H1 (cell line): ENCODE data around the gene CKAP5. TPM values are rescaled to one million over a fixed set of nuclear protein-coding genes. Genes with fewer than 3 reads are reported as not detected.

Experiments
- CTCF ChIA-PET: fragments of 300-600 bp; sonication (Branson Sonifier 250); formaldehyde crosslinking; loops from one replicate; lab custom pipeline; 2021; ENCODE audit not compliant: partially characterized antibody; lab: Charles Lee
- POLR2A ChIA-PET: fragments of 300-600 bp; sonication (Branson Sonifier 250); formaldehyde crosslinking; loops from one replicate; lab custom pipeline; 2021; ENCODE audit warnings: inconsistent platforms; ENCODE audit not compliant: partially characterized antibody; lab: Charles Lee
- DNase-seq, 2 experiments: peaks; one replicate each; pipeline versions ENCODE4 v3.0.0 to v3.0.0-alpha.2; 2010 to 2022; ENCODE audit warnings: low spot score in 2 of 2, low read depth in 1 of 2, mixed read lengths in 1 of 2
- FAIRE-seq: peaks from 2 replicates; lab custom pipeline; 2011; peaks lifted over from hg19 to GRCh38; lab: Jason Lieb, UNC
- H2AFZ ChIP-seq: 2 replicates; pipeline ENCODE4 v1.8.1; 2012; ENCODE audit warnings: low read length, inconsistent platforms
- H2AK5ac ChIP-seq: 2 replicates; pipeline ENCODE4 v1.6.1; 2013; ENCODE audit warnings: low read depth, low read length
- H2BK120ac ChIP-seq: replicated peaks from 2 replicates; pipeline ENCODE3; 2013; ENCODE audit warnings: low read depth, low read length, inconsistent platforms
- H2BK12ac ChIP-seq: 2 replicates; pipeline ENCODE4 v1.6.1; 2013; ENCODE audit warnings: low read depth, low read length
- H2BK15ac ChIP-seq: 2 replicates; pipeline ENCODE4 v1.6.1; 2013; ENCODE audit warnings: low read length
- H2BK20ac ChIP-seq: 2 replicates; pipeline ENCODE4 v1.6.1; 2013; ENCODE audit warnings: low read length
- H2BK5ac ChIP-seq: 2 replicates; pipeline ENCODE4 v1.6.1; 2013; ENCODE audit warnings: low read depth, low read length
- H3K14ac ChIP-seq: 2 replicates; pipeline ENCODE4 v1.6.1; 2013; ENCODE audit warnings: inconsistent platforms; ENCODE audit not compliant: insufficient read length
- H3K18ac ChIP-seq: 2 replicates; pipeline ENCODE4 v1.6.1; 2013; ENCODE audit warnings: low read length; ENCODE audit errors: extremely low read depth
- H3K23ac ChIP-seq: 2 replicates; pipeline ENCODE4 v1.6.1; 2013; ENCODE audit warnings: inconsistent platforms; ENCODE audit not compliant: insufficient read length
- H3K23me2 ChIP-seq: 2 replicates; pipeline ENCODE4 v1.6.1; 2013; ENCODE audit warnings: low read depth, low read length
- H3K27ac ChIP-seq: 2 replicates; pipeline ENCODE4 v1.6.1; 2011; ENCODE audit warnings: low read depth, low read length, inconsistent platforms
- H3K27me3 ChIP-seq, 4 experiments: replicated peaks in 1 of 4; 1 replicate in 1 of 4; 2 replicates in 3 of 4; pipeline versions ENCODE4 v1.6.1 to v1.8.1; 2011 to 2013; ENCODE audit warnings: low read length in 3 of 4, mild to moderate bottlenecking in 3 of 4, inconsistent platforms in 2 of 4, mixed read lengths in 2 of 4, moderate library complexity in 1 of 4; ENCODE audit not compliant: control insufficient read depth in 3 of 4, insufficient read depth in 3 of 4; ENCODE audit errors: extremely low read depth in 1 of 4
- H3K36me3 ChIP-seq, 4 experiments: 2 replicates each; pipeline versions ENCODE4 v1.6.1 to v1.8.1; 2011 to 2013; ENCODE audit warnings: mild to moderate bottlenecking in 4 of 4, low read length in 3 of 4, moderate library complexity in 2 of 4, control low read depth in 1 of 4, inconsistent platforms in 1 of 4; ENCODE audit not compliant: insufficient read depth in 4 of 4, control insufficient read depth in 2 of 4
- H3K4ac ChIP-seq: replicated peaks from 2 replicates; pipeline ENCODE3; 2013; ENCODE audit warnings: low read length, low read depth, mixed read lengths, inconsistent platforms; ENCODE audit not compliant: insufficient read length
- H3K4me1 ChIP-seq, 4 experiments: replicated peaks in 1 of 4; 1 replicate in 1 of 4; 2 replicates in 3 of 4; pipeline versions ENCODE4 v1.6.1 to v1.8.1; 2011 to 2013; ENCODE audit warnings: low read length in 3 of 4, inconsistent platforms in 2 of 4, mixed read lengths in 1 of 4; ENCODE audit not compliant: insufficient read depth in 4 of 4, control insufficient read depth in 3 of 4
- H3K4me2 ChIP-seq, 2 experiments: 2 replicates each; pipeline versions ENCODE4 v1.6.1 to v1.8.1; 2011 to 2013; ENCODE audit warnings: low read depth in 2 of 2, low read length in 2 of 2, control low read depth in 1 of 2, inconsistent platforms in 1 of 2, mild to moderate bottlenecking in 1 of 2; ENCODE audit not compliant: insufficient read depth in 1 of 2
- H3K4me3 ChIP-seq, 4 experiments: fragments of 200-600, 300-600 bp in 1 of 4; sonication (generic), shearing (Covaris generic), sonication (Bioruptor Twin) in 1 of 4; 2 replicates each; pipeline versions ENCODE4 v1.5.1 to v1.8.1; 2011 to 2016; ENCODE audit warnings: low read length in 4 of 4, low read depth in 3 of 4, control low read depth in 2 of 4, inconsistent platforms in 2 of 4, mild to moderate bottlenecking in 2 of 4, mixed read lengths in 1 of 4, moderate library complexity in 1 of 4; ENCODE audit not compliant: insufficient read depth in 2 of 4; ENCODE audit errors: extremely low read depth in 1 of 4
- H3K56ac ChIP-seq: replicated peaks from 2 replicates; pipeline ENCODE3; 2013; ENCODE audit warnings: low read depth, mild to moderate bottlenecking, mixed read lengths, low read length, inconsistent platforms; ENCODE audit not compliant: insufficient read length
- H3K79me1 ChIP-seq: 2 replicates; pipeline ENCODE4 v1.6.1; 2013; ENCODE audit warnings: low read depth, low read length, control low read depth
- H3K79me2 ChIP-seq, 2 experiments: 2 replicates each; pipeline versions ENCODE4 v1.6.1 to v1.8.1; 2012 to 2013; ENCODE audit warnings: low read length in 2 of 2, mild to moderate bottlenecking in 2 of 2, inconsistent platforms in 1 of 2; ENCODE audit not compliant: insufficient read depth in 2 of 2, control insufficient read depth in 1 of 2
- H3K9ac ChIP-seq, 4 experiments: replicated peaks in 1 of 4; 1 replicate in 1 of 4; 2 replicates in 3 of 4; pipeline versions ENCODE4 v1.6.1 to v1.8.1; 2011 to 2013; ENCODE audit warnings: low read depth in 3 of 4, low read length in 3 of 4, control low read depth in 2 of 4, mild to moderate bottlenecking in 2 of 4, moderate library complexity in 2 of 4, inconsistent platforms in 1 of 4; ENCODE audit errors: extremely low read depth in 1 of 4
- H3K9me3 ChIP-seq, 2 experiments: 2 replicates each; pipeline versions ENCODE4 v1.6.1 to v1.8.1; 2012 to 2013; ENCODE audit warnings: mild to moderate bottlenecking in 2 of 2, moderate library complexity in 2 of 2, control low read depth in 1 of 2, inconsistent platforms in 1 of 2, low read depth in 1 of 2, low read length in 1 of 2, mixed read lengths in 1 of 2; ENCODE audit not compliant: insufficient read depth in 2 of 2
- H4K20me1 ChIP-seq, 2 experiments: replicated peaks in 1 of 2; 2 replicates each; pipeline versions ENCODE3 to v1.8.1; 2011 to 2013; ENCODE audit warnings: inconsistent platforms in 2 of 2, low read length in 2 of 2, mild to moderate bottlenecking in 1 of 2; ENCODE audit not compliant: insufficient read depth in 2 of 2, control insufficient read depth in 1 of 2
- H4K5ac ChIP-seq: 2 replicates; pipeline ENCODE4 v1.6.1; 2013; ENCODE audit warnings: low read length, low read depth, mixed read lengths, inconsistent platforms; ENCODE audit not compliant: insufficient read length
- H4K8ac ChIP-seq: 2 replicates; pipeline ENCODE4 v1.8.0; 2013; ENCODE audit warnings: mild to moderate bottlenecking, moderate library complexity, low read length, inconsistent platforms; ENCODE audit not compliant: insufficient read depth; ENCODE audit errors: extremely low read depth
- H4K91ac ChIP-seq: replicated peaks from 2 replicates; pipeline ENCODE3; 2013; ENCODE audit warnings: low read length, mixed read lengths, inconsistent platforms; ENCODE audit not compliant: insufficient read length
- FOSL1 ChIP-seq: IDR thresholded peaks from 2 replicates; pipeline ENCODE4 v1.6.1; 2011; ENCODE audit warnings: mild to moderate bottlenecking, low read depth, low read length, moderate library complexity; ENCODE audit not compliant: insufficient read depth
- HDAC2 ChIP-seq, 2 experiments: fragments of 300-600 bp in 1 of 2; sonication (generic) in 1 of 2; IDR thresholded peaks; 2 replicates each; pipeline ENCODE4 v1.6.1; 2011 to 2012; ENCODE audit warnings: low read depth in 2 of 2, low read length in 2 of 2, mild to moderate bottlenecking in 2 of 2, moderate library complexity in 2 of 2, borderline replicate concordance in 1 of 2, inconsistent platforms in 1 of 2
- SAP30 ChIP-seq: fragments of 300-600 bp; sonication (generic); IDR thresholded peaks from 2 replicates; pipeline ENCODE4 v1.7.1; 2012; ENCODE audit warnings: low read length, moderate library complexity, mild to moderate bottlenecking, inconsistent platforms; ENCODE audit not compliant: insufficient read depth, insufficient replicate concordance
- YY1 ChIP-seq: IDR thresholded peaks from 2 replicates; pipeline ENCODE4 v1.6.1; 2011; ENCODE audit warnings: low read depth, mild to moderate bottlenecking, low read length
- WGBS, 2 experiments: shearing (Covaris generic) in 1 of 2; methylation state at CpG; one replicate each; pipeline versions ENCODE4 v1.1.6 to v1.1.7; 2013 to 2015; ENCODE audit warnings: low lambda C conversion rate in 2 of 2, mixed read lengths in 2 of 2, inconsistent platforms in 1 of 2, low coverage in 1 of 2, missing lambda C conversion rate in 1 of 2; ENCODE audit not compliant: insufficient replicate concordance in 2 of 2, insufficient coverage in 1 of 2, insufficient read length in 1 of 2; ENCODE audit errors: extremely low coverage in 1 of 2, missing lambda C conversion rate in 1 of 2; 5-methylcytosine and 5-hydroxymethylcytosine counted together
- polyA plus RNA-seq, 7 experiments: library from polyadenylated mRNA; depleted of rRNA in 3 of 7; stranded (reverse) in 5 of 7; unstranded in 2 of 7; fragments of >200 nt in 5 of 7; fragments of 200-250 nt in 2 of 7; gene quantifications; 1 replicate in 5 of 7; 2 replicates in 1 of 7; 4 replicates in 1 of 7; pipeline versions ENCODE4 v1.2.1 to v1.2.3, GENCODE V29; 2011 to 2013; ENCODE audit warnings: missing spikeins in 2 of 7, mixed read lengths in 2 of 7
- total RNA-seq: library from RNA; stranded (reverse); fragmentation: NEBNext Ultra II Directional; extraction: Animal tissue kit (Norgen Biotek cat#: 25700); gene quantifications from 2 replicates; pipeline ENCODE4 v1.2.1, GENCODE V29; 2021

CKAP5 gene
- total and polyA plus RNA-seq, 2 of the 8 experiments (the other 6 are each of a cell fraction or from before 2014, with no cell fraction given), result 64.8 to 185 TPM

DNA sequence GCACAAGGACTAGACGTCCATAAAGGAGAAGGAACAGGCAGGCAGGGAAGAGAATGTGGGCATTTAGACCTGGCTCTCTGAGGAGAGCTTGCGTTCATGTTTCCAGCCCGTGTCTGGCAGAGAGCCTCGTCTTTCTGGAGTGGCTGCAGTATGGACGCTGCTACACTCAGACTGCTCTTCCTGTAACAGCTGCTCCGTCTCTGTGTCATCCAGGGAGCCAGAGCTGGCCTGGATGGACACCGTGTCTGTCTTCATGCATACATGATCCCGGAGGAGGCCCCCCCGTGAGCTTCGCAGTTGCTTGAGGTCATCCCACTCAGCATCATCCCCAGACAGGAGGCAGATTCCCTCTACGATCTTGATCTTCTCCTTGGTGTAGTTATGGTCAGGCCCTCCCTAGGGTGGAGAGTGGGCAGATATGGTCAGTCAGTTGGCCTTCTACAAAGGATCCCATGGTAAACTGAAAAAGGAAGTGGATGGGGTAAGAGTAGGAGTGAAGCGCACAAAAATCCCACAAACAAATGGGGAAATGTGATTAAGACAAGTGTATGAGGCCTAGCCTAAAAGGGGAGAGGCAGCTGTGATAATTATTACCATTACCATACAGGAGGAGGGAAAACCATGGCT, 13.0 kb upstream of the CKAP5 start:
- no peak overlapping the region for H3K27ac ChIP-seq
- H2AK5ac ChIP-seq, result no peak overlapping the region
- no peak overlapping the region for H2BK120ac ChIP-seq
- peaks cover 0 to 2% of the 10 kb centered on the region in 2 experiments for H4K20me1 ChIP-seq
- ChIA-PET CTCF (interaction anchor here (0.6 to 1.3 kb wide), 4 partner anchors 17 to 294 kb away, joined by 3 to 5 read pairs (median 4); no protein-coding TSS in a partner anchor), POLR2A (no interaction called here)
- no peak overlapping the region for H4K91ac ChIP-seq
- no peak overlapping the region for H3K9ac ChIP-seq
- H3K23ac ChIP-seq, result no peak overlapping the region
- no peaks in the 10 kb centered on the region for H3K23me2 ChIP-seq
- no peak overlapping the region for H2AFZ ChIP-seq
- H4K5ac ChIP-seq, result no peak overlapping the region
- H2BK15ac ChIP-seq, result no peak overlapping the region
- H3K4me3 ChIP-seq, result no peak overlapping the region
- H3K4me2 ChIP-seq, result no peak overlapping the region
- H2BK12ac ChIP-seq, result no peak overlapping the region
- no peaks in the 10 kb centered on the region for H3K79me1 ChIP-seq
- no peaks in the 10 kb centered on the region for H3K9me3 ChIP-seq
- no peaks in the 10 kb centered on the region for H3K79me2 ChIP-seq
- no peak overlapping the region for H3K14ac ChIP-seq
- FAIRE-seq, result no peak
- no peaks in the 10 kb centered on the region for H3K27me3 ChIP-seq
- no peak overlapping the region for H3K18ac ChIP-seq
- no peak overlapping the region for H3K4ac ChIP-seq
- H2BK5ac ChIP-seq, result no peak overlapping the region
- TF ChIP-seq HDAC2 (IDR thresholded peaks at IDR 0.05; ENCODE audit: borderline replicate concordance in 1 of 2, low read depth in 2 of 2, low read length in 2 of 2), result no peak
- no peak for TF ChIP-seq SAP30
- no peak for TF ChIP-seq YY1
- TF ChIP-seq FOSL1, result no peak
- H3K4me1 ChIP-seq, result no peaks in the 10 kb centered on the region
- H4K8ac ChIP-seq, result no peak overlapping the region; the same call in 1 of the 2 replicates
- 87% methylated on average over 11 of the region's 12 CpGs; no CpG with 5 or more reads in 1 of the 2 experiments for WGBS, 2 experiments
- H3K36me3 ChIP-seq, result peaks cover 0 to 27% (median 14%) of the 10 kb centered on the region in 4 experiments; a peak in 6 of 8 replicates
- no peak overlapping the region for H3K56ac ChIP-seq
- no peak overlapping the region for H2BK20ac ChIP-seq
- no peak for DNase-seq
